Stomach smooth muscle (tissue), 2 donors: Measurements from ENCODE around the gene FAM187B.
A peak's percentile ranks its signal among the peaks of the same experiment; 100 is the strongest.

Experiments
- H3K27ac ChIP-seq: one replicate; pipeline ENCODE4 v1.7.0; 2013; ENCODE audit warnings: mild to moderate bottlenecking, low read length, inconsistent platforms
- H3K27me3 ChIP-seq, 2 donors: one replicate each; pipeline ENCODE4 v1.7.0; 2013; ENCODE audit warnings: low read length in 2 of 2; ENCODE audit not compliant: insufficient read depth in 2 of 2, control insufficient read depth in 1 of 2
- H3K36me3 ChIP-seq, 2 donors: one replicate each; pipeline ENCODE4 v1.7.0; 2013; ENCODE audit warnings: low read length in 2 of 2; ENCODE audit not compliant: control insufficient read depth in 2 of 2, insufficient read depth in 2 of 2
- H3K4me1 ChIP-seq: one replicate; pipeline ENCODE4 v1.7.0; 2013; ENCODE audit warnings: low read length; ENCODE audit not compliant: control insufficient read depth, insufficient read depth
- H3K4me3 ChIP-seq, 2 donors: one replicate each; pipeline ENCODE4 v1.7.0; 2013; ENCODE audit warnings: low read length in 2 of 2
- H3K9ac ChIP-seq, 2 donors: one replicate each; pipeline ENCODE4 v1.7.0; 2013; ENCODE audit warnings: low read length in 2 of 2, mild to moderate bottlenecking in 1 of 2
- H3K9me3 ChIP-seq, 2 donors: one replicate each; pipeline ENCODE4 v1.7.0; 2013; ENCODE audit warnings: low read length in 2 of 2; ENCODE audit not compliant: control insufficient read depth in 2 of 2
- donor health status: healthy.
- donor health status: Pancreatic carcinoma.

The FAM187B gene

GRCh38 chr19:35228177-35228930, at the start of gene FAM187B:
TSS of gene FAM187B (minus strand) at chr19:35228739. CDS start at chr19:35228680, 59 bp downstream.
- no peaks in the 10 kb centered on the region for H3K4me1 ChIP-seq
- peaks cover 5 to 19% of the 10 kb centered on the region in 2 donors for H3K27me3 ChIP-seq
- H3K9me3 ChIP-seq: peaks cover 0 to under 1% of the 10 kb centered on the region in 2 donors
- H3K4me3 ChIP-seq: no peak within 1 kb of the TSS
- no peaks in the 10 kb centered on the region for H3K36me3 ChIP-seq
- no peak within 1 kb of the TSS for H3K9ac ChIP-seq
- H3K27ac ChIP-seq: no peak within 1 kb of the TSS

- H3K36me3 ChIP-seq: peaks cover 27 to 29% of the 10 kb centered on the region in 2 donors
- no peak overlapping the region for H3K27ac ChIP-seq
Observed at GRCh38 chr19:35276706-35277281, 48.3 kb upstream of the FAM187B start.

GRCh38 chr19:35274323-35274722, 45.8 kb upstream of the FAM187B start:
- H3K9me3 ChIP-seq: no peaks in the 10 kb centered on the region
- H3K27me3 ChIP-seq: no peaks in the 10 kb centered on the region
- no peak overlapping the region for H3K9ac ChIP-seq
- peaks cover 13% of the 10 kb centered on the region for H3K4me1 ChIP-seq
- no peak overlapping the region for H3K4me3 ChIP-seq
- peaks cover 34 to 44% of the 10 kb centered on the region in 2 donors for H3K36me3 ChIP-seq
- no peak overlapping the region for H3K27ac ChIP-seq

More at GRCh38 chr19:35276706-35277281, 48.3 kb upstream of the FAM187B start:
- Histone ChIP-seq H3K9me3 (no peaks in the 10 kb centered on the region), H3K9ac (no peak overlapping the region), H3K4me1 (no peaks in the 10 kb centered on the region), H3K27me3 (peaks cover 0 to 2% of the 10 kb centered on the region in 2 donors), H3K4me3 (no peak overlapping the region)

GRCh38 chr19:35273686-35274259, 45.2 kb upstream of the FAM187B start:
- Histone ChIP-seq H3K27ac (no peak overlapping the region), H3K36me3 (peaks cover 34 to 44% of the 10 kb centered on the region in 2 donors), H3K9me3 (no peaks in the 10 kb centered on the region), H3K9ac (no peak overlapping the region), H3K4me1 (peaks cover 13% of the 10 kb centered on the region), H3K4me3 (no peak overlapping the region), H3K27me3 (no peaks in the 10 kb centered on the region)

GRCh38 chr19:35272954-35273649, 44.6 kb upstream of the FAM187B start:
- no peak overlapping the region for H3K4me3 ChIP-seq
- no peaks in the 10 kb centered on the region for H3K9me3 ChIP-seq
- peaks cover 34 to 44% of the 10 kb centered on the region in 2 donors for H3K36me3 ChIP-seq
- no peak overlapping the region for H3K9ac ChIP-seq
- peaks cover 13% of the 10 kb centered on the region for H3K4me1 ChIP-seq
- no peaks in the 10 kb centered on the region for H3K27me3 ChIP-seq
- H3K27ac ChIP-seq: no peak overlapping the region

- Histone ChIP-seq H3K4me1 (peaks cover 15% of the 10 kb centered on the region), H3K27ac (no peak overlapping the region), H3K27me3 (no peaks in the 10 kb centered on the region), H3K9ac (no peak overlapping the region), H3K4me3 (no peak overlapping the region), H3K36me3 (peaks cover 30 to 42% of the 10 kb centered on the region in 2 donors), H3K9me3 (no peaks in the 10 kb centered on the region)
Observed at GRCh38 chr19:35272122-35272719, 43.7 kb upstream of the FAM187B start.

- Histone ChIP-seq H3K9me3 (no peaks in the 10 kb centered on the region), H3K4me1 (peaks cover 22% of the 10 kb centered on the region), H3K27me3 (no peaks in the 10 kb centered on the region), H3K36me3 (peaks cover 27 to 36% of the 10 kb centered on the region in 2 donors), H3K9ac (peak overlapping the region in 1 of 2 donors; percentile 13), H3K4me3 (no peak overlapping the region), H3K27ac (no peak overlapping the region)
Observed at GRCh38 chr19:35271546-35271945, 43.0 kb upstream of the FAM187B start.

- no peaks in the 10 kb centered on the region for H3K27me3 ChIP-seq
- no peaks in the 10 kb centered on the region for H3K9me3 ChIP-seq
- peaks cover 34% of the 10 kb centered on the region for H3K4me1 ChIP-seq
- peaks cover 22 to 33% of the 10 kb centered on the region in 2 donors for H3K36me3 ChIP-seq
- H3K27ac ChIP-seq: no peak overlapping the region
- H3K4me3 ChIP-seq: peak overlapping the region in 1 of 2 donors; percentile 80
- no peak overlapping the region for H3K9ac ChIP-seq
Observed at GRCh38 chr19:35270381-35270811, 41.9 kb upstream of the FAM187B start.

- H3K27ac ChIP-seq: no peak overlapping the region
- H3K36me3 ChIP-seq: peaks cover 22 to 33% of the 10 kb centered on the region in 2 donors
- no peaks in the 10 kb centered on the region for H3K27me3 ChIP-seq
- peaks cover 37% of the 10 kb centered on the region for H3K4me1 ChIP-seq
- no peaks in the 10 kb centered on the region for H3K9me3 ChIP-seq
- H3K9ac ChIP-seq: peak overlapping the region; percentile 48 to 60
- peak overlapping the region in 1 of 2 donors; percentile 80 for H3K4me3 ChIP-seq
Observed at GRCh38 chr19:35269438-35270117, 41.0 kb upstream of the FAM187B start.
